Bladder microvascular endothelial cell (primary cell): Measurements from ENCODE around the gene ZBTB7B. TPM values are rescaled to one million over a fixed set of nuclear protein-coding genes. Genes with fewer than 3 reads are reported as not detected.

Source experiments
- total RNA-seq: library from RNA; depleted of rRNA; stranded (reverse); fragments of >200 nt; gene quantifications from 2 replicates; pipeline ENCODE4 v1.2.3, GENCODE V29; 2014

Gene ZBTB7B
- total RNA-seq = 7.6 and 11.1 TPM in 2 replicates

GRCh38 chr1:155002464-155003226 lies at the start of gene ZBTB7B:
TSS of gene ZBTB7B (plus strand) at chr1:155002802. CDS start at chr1:155014661, 11,859 bp downstream.

DNA sequence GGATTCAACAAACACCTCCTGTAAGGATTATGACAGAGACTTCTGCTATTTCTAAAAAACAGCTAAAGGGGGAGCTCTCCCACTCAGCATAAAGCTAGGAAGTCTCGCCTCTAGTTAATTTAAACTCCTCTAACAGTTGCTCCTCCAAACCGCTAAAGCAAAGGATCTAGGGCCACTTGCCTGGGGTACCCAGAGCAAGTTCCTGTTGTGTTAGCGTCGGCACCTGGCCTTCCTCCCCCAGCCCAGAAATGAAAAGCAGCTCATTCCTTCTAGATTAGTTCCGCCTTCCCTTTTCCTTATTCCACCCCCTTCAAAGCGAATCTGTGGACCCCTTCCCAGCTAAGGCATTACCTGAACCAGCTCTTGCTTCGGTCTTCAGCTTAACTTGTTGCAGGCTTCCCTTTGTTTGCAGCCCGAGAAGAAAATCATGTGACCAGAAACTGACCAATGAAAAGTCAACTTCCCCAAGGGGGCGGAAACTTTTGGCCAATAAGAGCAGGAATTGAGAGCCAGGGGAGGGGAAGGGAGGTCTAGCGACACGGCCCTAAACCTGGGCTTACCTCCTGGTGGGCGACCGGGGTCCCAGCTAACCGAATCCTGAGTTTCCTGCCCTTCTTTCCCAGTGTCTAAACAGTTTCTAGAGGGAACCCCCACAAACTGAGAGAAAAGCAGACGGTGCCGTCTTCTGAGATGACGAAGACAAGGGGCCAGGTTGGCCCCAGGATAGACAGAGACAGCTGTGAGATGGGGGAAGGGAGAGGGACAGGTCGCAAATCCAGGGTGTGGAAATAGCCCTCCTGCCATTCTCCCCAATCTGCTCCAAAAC lies 46.7 kb upstream of the ZBTB7B start, which contains the start of gene PBXIP1:
TSS of gene PBXIP1 (minus strand) at position 382 of the 826 bp plus-strand sequence. CDS start 2,378 bp downstream, outside the sequence.

GRCh38 chr1:154961207-154962155 lies 41.1 kb upstream of the ZBTB7B start, which contains the start of gene PYGO2:
TSS of gene PYGO2 (minus strand) at chr1:154961782. CDS start at chr1:154961576, 206 bp downstream.

GRCh38 chr1:154970631-154971340 lies 31.8 kb upstream of the ZBTB7B start, which contains the start of gene SHC1:
TSS of gene SHC1 (minus strand) at chr1:154970747. CDS start at chr1:154970526, 221 bp downstream.

GRCh38 chr1:154974102-154974807 lies 28.3 kb upstream of the ZBTB7B start, which contains the start of gene CKS1B:
TSS of gene CKS1B (plus strand) at chr1:154974681. CDS start at chr1:154974746, 65 bp downstream.

DNA sequence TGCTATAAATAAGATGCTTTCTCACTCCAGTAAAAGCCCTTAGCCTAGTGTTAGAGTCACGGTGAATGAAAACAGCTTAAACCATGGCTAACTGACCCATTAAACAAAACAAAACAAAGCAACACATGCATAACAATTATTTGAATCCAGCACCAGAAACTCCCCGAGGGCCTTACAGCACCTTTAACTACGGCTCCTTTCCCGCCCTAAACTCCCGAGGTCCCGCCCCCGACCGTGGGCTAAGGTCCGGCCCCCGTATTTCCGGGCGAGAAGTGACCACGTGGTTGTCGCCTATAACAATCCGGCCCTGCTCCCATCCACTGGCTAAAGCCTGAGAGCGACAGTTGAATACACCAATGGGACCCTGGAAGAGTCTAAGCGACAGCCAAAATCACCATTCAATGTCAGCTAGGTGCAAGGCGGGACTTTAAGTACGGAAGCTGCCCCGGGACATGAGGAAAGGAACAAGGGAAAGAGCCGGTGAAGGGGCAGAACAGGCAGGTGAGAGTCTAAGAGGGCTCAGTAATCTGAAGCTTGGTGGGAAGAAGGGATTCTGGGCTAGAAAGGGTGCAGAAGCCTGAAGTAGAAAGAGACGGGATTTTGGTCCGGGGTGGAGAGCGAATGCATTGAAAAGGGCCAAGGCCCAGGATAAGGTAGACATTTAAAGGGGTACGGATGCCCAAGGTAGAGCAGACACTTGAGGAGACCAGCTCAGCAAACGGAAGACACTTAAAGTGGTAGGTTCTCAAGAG lies 19.5 kb upstream of the ZBTB7B start, which contains the start of gene FLAD1:
TSS of gene FLAD1 (plus strand) at position 448 of the 752 bp plus-strand sequence. CDS start 351 bp downstream, outside the sequence.

GRCh38 chr1:154993572-154994268 lies 8.9 kb upstream of the ZBTB7B start, which contains the start of gene LENEP:
TSS of gene LENEP (plus strand) at chr1:154993586. CDS start at chr1:154993608, 22 bp downstream.

DNA sequence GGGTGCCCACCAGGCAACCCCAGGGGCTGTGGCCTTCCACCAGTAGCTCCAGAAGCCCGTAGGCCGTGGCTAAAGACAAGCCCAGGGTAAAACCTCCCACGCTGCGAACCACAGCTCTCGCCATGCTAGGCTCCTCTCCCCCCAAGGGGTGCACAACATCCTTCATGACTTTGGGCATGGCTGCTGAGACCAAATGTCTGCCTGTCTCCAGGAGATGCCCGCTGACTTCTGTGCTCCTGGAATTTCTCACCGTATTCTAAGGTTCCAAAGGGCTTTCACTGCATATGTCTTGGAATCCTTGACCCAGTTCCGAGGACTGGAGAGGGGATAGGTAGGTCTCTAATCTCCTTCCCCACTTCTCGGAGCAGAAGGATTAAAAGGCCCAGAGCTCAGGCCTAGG lies 30.9 kb downstream of the ZBTB7B start, which contains the start of the genes DCST1 and DCST2:
TSS of gene DCST1 (plus strand) at position 301 of the 400 bp plus-strand sequence. CDS start 213 bp downstream, outside the sequence.
TSS of gene DCST2 (minus strand) at position 258 of the 400 bp plus-strand sequence. CDS start at position 178, 80 bp downstream.

GRCh38 chr1:155050560-155051341 lies 48.1 kb downstream of the ZBTB7B start, which contains the start of gene ADAM15:
TSS of gene ADAM15 (plus strand) at chr1:155051316. CDS start at chr1:155051387, 71 bp downstream.

DNA sequence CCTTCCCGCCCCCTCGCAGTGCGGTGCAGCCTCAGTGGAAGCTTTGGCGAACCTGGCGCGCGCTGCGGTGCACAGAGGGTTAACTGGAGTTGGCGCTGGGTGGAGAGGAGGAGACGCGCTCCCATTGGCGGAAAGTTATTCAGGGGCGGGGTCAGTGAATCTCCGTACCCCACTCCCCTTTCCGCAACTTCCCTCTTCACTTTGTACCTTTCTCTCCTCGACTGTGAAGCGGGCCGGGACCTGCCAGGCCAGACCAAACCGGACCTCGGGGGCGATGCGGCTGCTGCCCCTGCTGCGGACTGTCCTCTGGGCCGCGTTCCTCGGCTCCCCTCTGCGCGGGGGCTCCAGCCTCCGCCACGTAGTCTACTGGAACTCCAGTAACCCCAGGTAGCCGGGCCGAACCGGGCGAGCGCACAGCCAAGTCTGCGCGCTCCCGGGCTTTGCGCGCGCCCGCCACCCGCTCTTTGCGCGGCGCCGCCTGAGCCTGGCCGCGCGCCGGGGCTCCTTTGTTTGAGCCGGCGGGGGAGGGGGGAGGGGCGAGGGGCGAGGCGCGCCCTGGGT lies 61.0 kb downstream of the ZBTB7B start, which contains the start of gene EFNA4:
TSS of gene EFNA4 (plus strand) at position 191 of the 561 bp plus-strand sequence. CDS start at position 275, 84 bp downstream.

Other genes with a start within 250 kb of the ZBTB7B start
- gene KCNN3, start 132.5 kb upstream of the ZBTB7B start, total RNA-seq = 0.16 and 1.5 TPM in 2 replicates
- gene PMVK, start 66.1 kb upstream of the ZBTB7B start, total RNA-seq = 8.6 and 10.6 TPM in 2 replicates
- gene PBXIP1, start 46.7 kb upstream of the ZBTB7B start, total RNA-seq = 74.6 and 104 TPM in 2 replicates
- 7.7 and 18.3 TPM in 2 replicates for gene PYGO2, start 41.0 kb upstream of the ZBTB7B start, total RNA-seq
- gene SHC1, start 32.1 kb upstream of the ZBTB7B start, total RNA-seq = 159 and 342 TPM in 2 replicates
- gene CKS1B, start 28.1 kb upstream of the ZBTB7B start, total RNA-seq = 56.2 and 86.6 TPM in 2 replicates
- 16.8 and 25.1 TPM in 2 replicates for gene FLAD1, start 19.5 kb upstream of the ZBTB7B start, total RNA-seq
- 0.76 TPM in 1 of 2 replicates, not detected in the other for gene LENEP, start 9.2 kb upstream of the ZBTB7B start, total RNA-seq
- under 0.01 and 0.13 TPM in 2 replicates for gene DCST2, start 31.0 kb downstream of the ZBTB7B start, total RNA-seq
- not detected in 2 replicates for gene DCST1, start 31.0 kb downstream of the ZBTB7B start, total RNA-seq
- gene ADAM15, start 48.5 kb downstream of the ZBTB7B start, total RNA-seq = 241 and 324 TPM in 2 replicates
- gene EFNA4, start 60.9 kb downstream of the ZBTB7B start, total RNA-seq = 4.2 and 13.6 TPM in 2 replicates
- 1.3 and 1.8 TPM in 2 replicates for gene EFNA3, start 76.0 kb downstream of the ZBTB7B start, total RNA-seq
- 99.7 and 161 TPM in 2 replicates for gene EFNA1, start 125.1 kb downstream of the ZBTB7B start, total RNA-seq
- 22.8 and 26.1 TPM in 2 replicates for gene SLC50A1, start 133.1 kb downstream of the ZBTB7B start, total RNA-seq
- gene DPM3, start 137.7 kb downstream of the ZBTB7B start, total RNA-seq = 20.9 and 56.7 TPM in 2 replicates
- gene KRTCAP2, start 170.5 kb downstream of the ZBTB7B start, total RNA-seq = 96.2 and 98.4 TPM in 2 replicates
- 1.6 and 4.5 TPM in 2 replicates for gene TRIM46, start 171.0 kb downstream of the ZBTB7B start, total RNA-seq
- 9.4 and 18.5 TPM in 2 replicates for gene THBS3, start 205.1 kb downstream of the ZBTB7B start, total RNA-seq
- gene MTX1, start 205.9 kb downstream of the ZBTB7B start, total RNA-seq = 30.3 and 31.6 TPM in 2 replicates